ENCODE data around the gene LTB. TPM values are rescaled to one million over a fixed set of nuclear protein-coding genes. Genes with fewer than 3 reads are reported as not detected.

The LTB gene
- total and polyA plus RNA-seq, 9 of the 15 experiments (the other 6 are each of a cell fraction or from before 2014, with no cell fraction given): 0.07 to 0.51 TPM; not detected in 7

- peaks cover 6% of the 10 kb centered on the region for H3K9me1 ChIP-seq (ENCODE audit: control insufficient read depth, insufficient read depth, low read length)
- H3K4me1 ChIP-seq (replicated peaks in 1 of 2; ENCODE audit: control insufficient read depth in 2 of 2, insufficient read depth in 2 of 2, low read length in 2 of 2): peaks cover 7 to 23% of the 10 kb centered on the region in 2 experiments
- POLR2A ChIA-PET: interaction anchor here (1.1 to 6.3 kb wide), 9 partner anchors 9 to 36 kb away, joined by 3 to 107 read pairs (median 9); partner anchors contain the start of genes DDX39B and NFKBIL1
- peaks cover 62% of the 10 kb centered on the region for H3K36me3 ChIP-seq (ENCODE audit: control insufficient read depth, insufficient read depth, low read length)
- CTCF ChIA-PET (ENCODE audit: low intra/inter-chr PET ratio): no interaction called here
- H3K9ac ChIP-seq (ENCODE audit: insufficient read depth in 1 of 2, low read depth in 2 of 2, low read length in 2 of 2): no peak overlapping the region
- ATAC-seq (no peak), FAIRE-seq (peak; percentile 15), DNase-seq (ENCODE audit: extremely low read depth in 1 of 4, low spot score in 3 of 4) (no peak)
- intact Hi-C loops (cut with micrococcal nuclease) (no loop called here), in situ Hi-C loops (cut with MboI) (loop anchor here (5.0 to 25.0 kb wide), 2 partner anchors 33 to 1432 kb away; partner anchors contain the start of genes BRD2, HLA-DMA and MICB)
- H3K27me3 ChIP-seq (ENCODE audit: control insufficient read depth in 2 of 2, insufficient read depth in 2 of 2, low read length in 2 of 2): no peaks in the 10 kb centered on the region
- peaks cover 31% of the 10 kb centered on the region for H4K20me1 ChIP-seq (replicated peaks; ENCODE audit: control insufficient read depth, insufficient read depth, low read length)
- H3K9me3 ChIP-seq (replicated peaks; ENCODE audit: control insufficient read depth, insufficient read depth, low read depth, low read length): no peaks in the 10 kb centered on the region
- H3K79me2 ChIP-seq (ENCODE audit: control insufficient read depth, insufficient read depth, low read length): peaks cover 25% of the 10 kb centered on the region
- BruUV-seq (replicated peaks): TSS peak; percentile 5
- TF ChIP-seq POLR2A (conservative IDR thresholded peaks at IDR 0.05) (peak; percentile 61), ZNF3 (CRISPR knock-in tag; IDR thresholded peaks at IDR 0.05) (no peak), SUPT5H (IDR thresholded peaks at IDR 0.05) (peak; percentile 54; the same call in 1 of the 2 replicates), U2AF1 (optimal IDR thresholded peaks at IDR 0.05; ENCODE audit: low read depth, low read length) (no peak), POLR2AphosphoS5 (IDR thresholded peaks at IDR 0.05; ENCODE audit: control insufficient read depth, insufficient read depth, low read depth, low read length) (0 out of 2 replicates have a peak, but pooled peaks have one; percentile 12), ZNF507 (tag; conservative IDR thresholded peaks at IDR 0.05) (no peak), FOS (IDR thresholded peaks at IDR 0.05; ENCODE audit: extremely low read depth, insufficient read length) (no peak), POLR2G (IDR thresholded peaks at IDR 0.05; ENCODE audit: low read depth, low read length) (peak; percentile 30; the same call in 1 of the 2 replicates)
- TF ChIP-seq, protein P1, sequence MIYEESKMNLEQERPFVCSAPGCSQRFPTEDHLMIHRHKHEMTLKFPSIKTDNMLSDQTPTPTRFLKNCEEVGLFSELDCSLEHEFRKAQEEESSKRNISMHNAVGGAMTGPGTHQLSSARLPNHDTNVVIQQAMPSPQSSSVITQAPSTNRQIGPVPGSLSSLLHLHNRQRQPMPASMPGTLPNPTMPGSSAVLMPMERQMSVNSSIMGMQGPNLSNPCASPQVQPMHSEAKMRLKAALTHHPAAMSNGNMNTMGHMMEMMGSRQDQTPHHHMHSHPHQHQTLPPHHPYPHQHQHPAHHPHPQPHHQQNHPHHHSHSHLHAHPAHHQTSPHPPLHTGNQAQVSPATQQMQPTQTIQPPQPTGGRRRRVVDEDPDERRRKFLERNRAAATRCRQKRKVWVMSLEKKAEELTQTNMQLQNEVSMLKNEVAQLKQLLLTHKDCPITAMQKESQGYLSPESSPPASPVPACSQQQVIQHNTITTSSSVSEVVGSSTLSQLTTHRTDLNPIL (CRISPR knock-in tag; IDR thresholded peaks at IDR 0.05): no peak
- H2AFZ ChIP-seq (ENCODE audit: low read depth, low read length): no peak overlapping the region
- no peak overlapping the region for H3K4me2 ChIP-seq (ENCODE audit: insufficient read depth, low read length)
- no peak overlapping the region for H3K27ac ChIP-seq (ENCODE audit: extremely low read depth, low read depth, low read length)
- no peak overlapping the region for H3K4me3 ChIP-seq
- WGBS (ENCODE audit: insufficient coverage, low coverage, missing lambda C conversion rate): 82% methylated on average over 6 of the region's 6 CpGs
These were observed 51.6 kb downstream of the LTB start for GRCh38 chr6:31530659-31531058.

Small RNA genes within 50 kb of the gene (small RNA-seq; reads per million reads assigned to genes)
- gene SNORA38 (22.4 reads per million, percentile 97 among the genes with 10 or more reads in this experiment), gene SNORD117 (488 reads per million, percentile 99 among the genes with 10 or more reads in this experiment), gene SNORD84 (not detected), gene UQCRHP1 (not detected)

Other genes with a start within 250 kb of the LTB start
Only the 7 nearest of the 35 such genes appear.
- 0.12 and 0.14 TPM in 2 replicates for gene ATP6V1G2, start 35.8 kb downstream of the LTB start, total RNA-seq (2014; rRNA removed)
- 0.29 and 0.32 TPM in 2 replicates for gene ATP6V1G2, start 35.8 kb downstream of the LTB start, total RNA-seq (2014; rRNA removed; fragmentation: Illumina TruSeq; extraction: Trizol)
- gene ATP6V1G2, start 35.8 kb downstream of the LTB start, total RNA-seq (2015; rRNA removed; fragmentation: Illumina TruSeq; extraction: Trizol): 0.33 and 0.57 TPM in 2 replicates
- 0.47 and 0.49 TPM in 2 replicates for gene ATP6V1G2, start 35.8 kb downstream of the LTB start, total RNA-seq (2021)
- gene ATP6V1G2, start 35.8 kb downstream of the LTB start, polyA plus RNA-seq (2011; rRNA removed): 1.0 and 1.5 TPM in 2 replicates
- gene ATP6V1G2, start 35.8 kb downstream of the LTB start, polyA plus RNA-seq (2014; fragmentation: Illumina TruSeq; extraction: Trizol): 0.55 and 1.1 TPM in 2 replicates
- gene ATP6V1G2, start 35.8 kb downstream of the LTB start, polyA plus RNA-seq (2014; fragmentation: Nextera tagmentation; extraction: Ambion mirVana): under 1 TPM; 0.15 to 0.17 TPM
- gene ATP6V1G2, start 35.8 kb downstream of the LTB start, polyA plus RNA-seq (2014; rRNA removed): 0.38 and 0.78 TPM in 2 replicates
- gene NFKBIL1, start 34.8 kb downstream of the LTB start, total RNA-seq (2014; rRNA removed): 32.9 and 33.1 TPM in 2 replicates
- 5.8 and 7.6 TPM in 2 replicates for gene NFKBIL1, start 34.8 kb downstream of the LTB start, total RNA-seq (2014; rRNA removed; fragmentation: Illumina TruSeq; extraction: Trizol)
- gene NFKBIL1, start 34.8 kb downstream of the LTB start, total RNA-seq (2015; rRNA removed; fragmentation: Illumina TruSeq; extraction: Trizol): 17.0 and 18.1 TPM in 2 replicates
- gene NFKBIL1, start 34.8 kb downstream of the LTB start, total RNA-seq (2021): 24.7 and 28.7 TPM in 2 replicates
- 5.7 and 9.0 TPM in 2 replicates for gene NFKBIL1, start 34.8 kb downstream of the LTB start, polyA plus RNA-seq (2011; rRNA removed)
- gene NFKBIL1, start 34.8 kb downstream of the LTB start, polyA plus RNA-seq (2014; fragmentation: Illumina TruSeq; extraction: Trizol): 4.3 and 14.0 TPM in 2 replicates
- under 1 TPM; 0.49 to 0.59 TPM for gene NFKBIL1, start 34.8 kb downstream of the LTB start, polyA plus RNA-seq (2014; fragmentation: Nextera tagmentation; extraction: Ambion mirVana)
- 26.6 and 32.6 TPM in 2 replicates for gene NFKBIL1, start 34.8 kb downstream of the LTB start, polyA plus RNA-seq (2014; rRNA removed)
- not detected in 2 replicates for gene LTA, start 10.1 kb downstream of the LTB start, total RNA-seq (2014; rRNA removed)
- gene LTA, start 10.1 kb downstream of the LTB start, total RNA-seq (2014; rRNA removed; fragmentation: Illumina TruSeq; extraction: Trizol): not detected in 2 replicates
- not detected in 2 replicates for gene LTA, start 10.1 kb downstream of the LTB start, total RNA-seq (2015; rRNA removed; fragmentation: Illumina TruSeq; extraction: Trizol)
- gene LTA, start 10.1 kb downstream of the LTB start, total RNA-seq (2021): 0.80 and 0.87 TPM in 2 replicates
- not detected in 2 replicates for gene LTA, start 10.1 kb downstream of the LTB start, polyA plus RNA-seq (2011; rRNA removed)
- gene LTA, start 10.1 kb downstream of the LTB start, polyA plus RNA-seq (2014; fragmentation: Illumina TruSeq; extraction: Trizol): not detected in 2 replicates
- gene LTA, start 10.1 kb downstream of the LTB start, polyA plus RNA-seq (2014; fragmentation: Nextera tagmentation; extraction: Ambion mirVana): not detected
- not detected in 2 replicates for gene LTA, start 10.1 kb downstream of the LTB start, polyA plus RNA-seq (2014; rRNA removed)
- not detected in 2 replicates for gene TNF, start 6.9 kb downstream of the LTB start, total RNA-seq (2014; rRNA removed)
- gene TNF, start 6.9 kb downstream of the LTB start, total RNA-seq (2014; rRNA removed; fragmentation: Illumina TruSeq; extraction: Trizol): not detected in 2 replicates
- not detected in 2 replicates for gene TNF, start 6.9 kb downstream of the LTB start, total RNA-seq (2015; rRNA removed; fragmentation: Illumina TruSeq; extraction: Trizol)
- 0.36 and 0.40 TPM in 2 replicates for gene TNF, start 6.9 kb downstream of the LTB start, total RNA-seq (2021)
- gene TNF, start 6.9 kb downstream of the LTB start, polyA plus RNA-seq (2011; rRNA removed): not detected in 2 replicates
- not detected in 2 replicates for gene TNF, start 6.9 kb downstream of the LTB start, polyA plus RNA-seq (2014; fragmentation: Illumina TruSeq; extraction: Trizol)
- gene TNF, start 6.9 kb downstream of the LTB start, polyA plus RNA-seq (2014; fragmentation: Nextera tagmentation; extraction: Ambion mirVana): not detected
- gene TNF, start 6.9 kb downstream of the LTB start, polyA plus RNA-seq (2014; rRNA removed): 0.08 TPM in 1 of 2 replicates, not detected in the other
- gene LST1, start 3.9 kb upstream of the LTB start, total RNA-seq (2014; rRNA removed): 0.49 and 0.82 TPM in 2 replicates
- 0.99 and 1.3 TPM in 2 replicates for gene LST1, start 3.9 kb upstream of the LTB start, total RNA-seq (2014; rRNA removed; fragmentation: Illumina TruSeq; extraction: Trizol)
- 7.6 and 7.8 TPM in 2 replicates for gene LST1, start 3.9 kb upstream of the LTB start, total RNA-seq (2015; rRNA removed; fragmentation: Illumina TruSeq; extraction: Trizol)
- 1.7 and 1.9 TPM in 2 replicates for gene LST1, start 3.9 kb upstream of the LTB start, total RNA-seq (2021)
- 1.3 and 2.5 TPM in 2 replicates for gene LST1, start 3.9 kb upstream of the LTB start, polyA plus RNA-seq (2011; rRNA removed)
- 1.7 and 2.4 TPM in 2 replicates for gene LST1, start 3.9 kb upstream of the LTB start, polyA plus RNA-seq (2014; fragmentation: Illumina TruSeq; extraction: Trizol)
- gene LST1, start 3.9 kb upstream of the LTB start, polyA plus RNA-seq (2014; fragmentation: Nextera tagmentation; extraction: Ambion mirVana): 1 to 10 TPM; 1.8 to 2.0 TPM
- 1.3 and 1.5 TPM in 2 replicates for gene LST1, start 3.9 kb upstream of the LTB start, polyA plus RNA-seq (2014; rRNA removed)
- not detected in 2 replicates for gene NCR3, start 10.6 kb upstream of the LTB start, total RNA-seq (2014; rRNA removed)
- 0.22 TPM in 2 replicates for gene NCR3, start 10.6 kb upstream of the LTB start, total RNA-seq (2014; rRNA removed; fragmentation: Illumina TruSeq; extraction: Trizol)
- 0.29 and 0.94 TPM in 2 replicates for gene NCR3, start 10.6 kb upstream of the LTB start, total RNA-seq (2015; rRNA removed; fragmentation: Illumina TruSeq; extraction: Trizol)
- gene NCR3, start 10.6 kb upstream of the LTB start, total RNA-seq (2021): 0.67 and 0.86 TPM in 2 replicates
- 0.84 and 1.3 TPM in 2 replicates for gene NCR3, start 10.6 kb upstream of the LTB start, polyA plus RNA-seq (2011; rRNA removed)
- 0.40 and 0.93 TPM in 2 replicates for gene NCR3, start 10.6 kb upstream of the LTB start, polyA plus RNA-seq (2014; fragmentation: Illumina TruSeq; extraction: Trizol)
- gene NCR3, start 10.6 kb upstream of the LTB start, polyA plus RNA-seq (2014; fragmentation: Nextera tagmentation; extraction: Ambion mirVana): 1 to 10 TPM; 1.3 to 1.9 TPM
- 0.84 and 0.88 TPM in 2 replicates for gene NCR3, start 10.6 kb upstream of the LTB start, polyA plus RNA-seq (2014; rRNA removed)
- gene AIF1, start 32.8 kb upstream of the LTB start, total RNA-seq (2014; rRNA removed): 11.9 and 17.2 TPM in 2 replicates
- gene AIF1, start 32.8 kb upstream of the LTB start, total RNA-seq (2014; rRNA removed; fragmentation: Illumina TruSeq; extraction: Trizol): 19.4 and 22.7 TPM in 2 replicates
- gene AIF1, start 32.8 kb upstream of the LTB start, total RNA-seq (2015; rRNA removed; fragmentation: Illumina TruSeq; extraction: Trizol): 27.6 and 29.3 TPM in 2 replicates
- 9.2 and 9.4 TPM in 2 replicates for gene AIF1, start 32.8 kb upstream of the LTB start, total RNA-seq (2021)
- 10.8 and 15.6 TPM in 2 replicates for gene AIF1, start 32.8 kb upstream of the LTB start, polyA plus RNA-seq (2011; rRNA removed)
- 19.9 and 21.2 TPM in 2 replicates for gene AIF1, start 32.8 kb upstream of the LTB start, polyA plus RNA-seq (2014; fragmentation: Illumina TruSeq; extraction: Trizol)
- 10 to 100 TPM; 31.2 to 33.4 TPM for gene AIF1, start 32.8 kb upstream of the LTB start, polyA plus RNA-seq (2014; fragmentation: Nextera tagmentation; extraction: Ambion mirVana)
- 18.9 and 23.5 TPM in 2 replicates for gene AIF1, start 32.8 kb upstream of the LTB start, polyA plus RNA-seq (2014; rRNA removed)

Measured in K562 (cell line).